H9 (cell line): ENCODE measurements around the gene NACC2. TPM values are rescaled to one million over a fixed set of nuclear protein-coding genes. Genes with fewer than 3 reads are reported as not detected.

Experiments used
- DNase-seq: peaks from one replicate; pipeline ENCODE4 v3.0.0-alpha.2; 2017
- H2AFZ ChIP-seq: one replicate; pipeline ENCODE4 v1.6.1; 2013; ENCODE audit warnings: mild to moderate bottlenecking, low read length, control low read depth, moderate library complexity
- H2AK5ac ChIP-seq: 2 replicates; pipeline ENCODE4 v1.6.1; 2013; ENCODE audit warnings: low read length, control low read depth, mixed read lengths; ENCODE audit not compliant: insufficient read length
- H2BK120ac ChIP-seq: one replicate; pipeline ENCODE4 v1.6.1; 2013; ENCODE audit warnings: low read depth, mild to moderate bottlenecking, low read length, control low read depth, inconsistent platforms; ENCODE audit not compliant: poor library complexity, severe bottlenecking
- H2BK12ac ChIP-seq: 2 replicates; pipeline ENCODE4 v1.6.1; 2013; ENCODE audit warnings: low read length, control low read depth, mixed read lengths, low read depth; ENCODE audit not compliant: insufficient read length
- H2BK15ac ChIP-seq: 2 replicates; pipeline ENCODE4 v1.6.1; 2013; ENCODE audit warnings: low read depth, low read length, control low read depth
- H2BK20ac ChIP-seq: one replicate; pipeline ENCODE4 v1.6.1; 2013; ENCODE audit warnings: low read depth, mild to moderate bottlenecking, low read length, control low read depth, inconsistent platforms; ENCODE audit not compliant: poor library complexity, severe bottlenecking
- H2BK5ac ChIP-seq: 2 replicates; pipeline ENCODE4 v1.6.1; 2013; ENCODE audit warnings: low read length, control low read depth, mixed read lengths; ENCODE audit not compliant: insufficient read length
- H3K14ac ChIP-seq: 2 replicates; pipeline ENCODE4 v1.6.1; 2013; ENCODE audit warnings: low read length, control low read depth; ENCODE audit not compliant: insufficient read depth
- H3K18ac ChIP-seq: 2 replicates; pipeline ENCODE4 v1.6.1; 2013; ENCODE audit warnings: low read depth, mild to moderate bottlenecking, mixed read lengths, low read length, control low read depth; ENCODE audit not compliant: insufficient read length
- H3K23ac ChIP-seq: 2 replicates; pipeline ENCODE4 v1.6.1; 2013; ENCODE audit warnings: low read length, control low read depth, mixed read lengths, low read depth; ENCODE audit not compliant: insufficient read length
- H3K23me2 ChIP-seq: 2 replicates; pipeline ENCODE4 v1.6.1; 2013; ENCODE audit warnings: low read depth, mild to moderate bottlenecking, mixed read lengths, low read length, control low read depth; ENCODE audit not compliant: insufficient read length, poor library complexity, severe bottlenecking
- H3K27ac ChIP-seq: 2 replicates; pipeline ENCODE4 v1.5.1; 2013; ENCODE audit warnings: low read length, control low read depth, mixed read lengths, low read depth; ENCODE audit not compliant: insufficient read length
- H3K27me3 ChIP-seq: 2 replicates; pipeline ENCODE4 v1.6.1; 2013; ENCODE audit warnings: low read length, control low read depth, inconsistent platforms; ENCODE audit not compliant: insufficient read depth
- H3K4ac ChIP-seq: 2 replicates; pipeline ENCODE4 v1.6.1; 2013; ENCODE audit warnings: low read depth, mild to moderate bottlenecking, control low read depth, inconsistent platforms, low read length, moderate library complexity
- H3K4me1 ChIP-seq: 2 replicates; pipeline ENCODE4 v1.6.1; 2013; ENCODE audit warnings: low read length, control low read depth, inconsistent platforms; ENCODE audit not compliant: insufficient read depth
- H3K4me2 ChIP-seq: 2 replicates; pipeline ENCODE4 v1.6.1; 2013; ENCODE audit warnings: low read length, control low read depth, mixed read lengths; ENCODE audit not compliant: insufficient read length, insufficient read depth
- H3K56ac ChIP-seq: 2 replicates; pipeline ENCODE4 v1.6.1; 2013; ENCODE audit warnings: low read depth, mild to moderate bottlenecking, mixed read lengths, low read length, control low read depth; ENCODE audit not compliant: insufficient read length
- H3K79me1 ChIP-seq: 2 replicates; pipeline ENCODE4 v1.6.1; 2013; ENCODE audit warnings: low read depth, mild to moderate bottlenecking, moderate library complexity, low read length, control low read depth, inconsistent platforms; ENCODE audit not compliant: insufficient read depth, poor library complexity, severe bottlenecking
- H3K79me2 ChIP-seq: 2 replicates; pipeline ENCODE4 v1.6.1; 2013; ENCODE audit warnings: low read length, control low read depth, inconsistent platforms; ENCODE audit not compliant: insufficient read depth
- H3K9ac ChIP-seq: 2 replicates; pipeline ENCODE4 v1.6.1; 2013; ENCODE audit warnings: low read length, control low read depth, mixed read lengths; ENCODE audit not compliant: insufficient read length; ENCODE audit errors: extremely low read depth
- H3K9me3 ChIP-seq: one replicate; pipeline ENCODE4 v1.6.1; 2013; ENCODE audit warnings: low read depth, low read length, inconsistent platforms; ENCODE audit not compliant: control insufficient read depth
- H3T11ph ChIP-seq: one replicate; pipeline ENCODE4 v1.6.1; 2013; ENCODE audit warnings: mild to moderate bottlenecking, low read length, control low read depth, inconsistent platforms
- H4K20me1 ChIP-seq: one replicate; pipeline ENCODE4 v1.6.1; 2013; ENCODE audit not compliant: control insufficient read depth, insufficient read length, insufficient read depth
- H4K5ac ChIP-seq: 2 replicates; pipeline ENCODE4 v1.6.1; 2013; ENCODE audit warnings: low read depth, mild to moderate bottlenecking, mixed read lengths, low read length, control low read depth; ENCODE audit not compliant: insufficient read length
- H4K8ac ChIP-seq: replicated peaks from 2 replicates; pipeline ENCODE4 v1.6.1; 2013; ENCODE audit warnings: low read length, control low read depth, mixed read lengths, low read depth; ENCODE audit not compliant: insufficient read length
- H4K91ac ChIP-seq: 2 replicates; pipeline ENCODE4 v1.6.1; 2013; ENCODE audit warnings: low read depth, mild to moderate bottlenecking, moderate library complexity, mixed read lengths, low read length, control low read depth; ENCODE audit not compliant: insufficient read length
- H3K27ac Mint-ChIP-seq, 3 experiments: 2 replicates in 2 of 3; 3 replicates in 1 of 3; pipeline ENCODE4 v1.8.0; 2020 to 2021; ENCODE audit warnings: mixed read lengths in 3 of 3, mild to moderate bottlenecking in 1 of 3, moderate library complexity in 1 of 3
- H3K27me3 Mint-ChIP-seq: 2 replicates; pipeline ENCODE4 v1.8.0; 2021; ENCODE audit warnings: low read depth, mild to moderate bottlenecking, moderate library complexity, mixed read lengths
- H3K36me3 Mint-ChIP-seq, 3 experiments: 2 replicates in 2 of 3; 3 replicates in 1 of 3; pipeline ENCODE4 v1.8.0; 2020 to 2021; ENCODE audit warnings: low read depth in 3 of 3, mixed read lengths in 3 of 3; ENCODE audit not compliant: insufficient read depth in 1 of 3
- H3K4me1 Mint-ChIP-seq, 2 experiments: 2 replicates each; pipeline ENCODE4 v1.8.0; 2020; ENCODE audit warnings: mixed read lengths in 2 of 2
- H3K4me3 Mint-ChIP-seq, 2 experiments: 2 replicates in 1 of 2; 3 replicates in 1 of 2; pipeline ENCODE4 v1.8.0; 2020 to 2021; ENCODE audit warnings: mild to moderate bottlenecking in 2 of 2, mixed read lengths in 2 of 2, moderate library complexity in 1 of 2
- H3K9me3 Mint-ChIP-seq, 2 experiments: 2 replicates in 1 of 2; 3 replicates in 1 of 2; pipeline ENCODE4 v1.8.0; 2020; ENCODE audit warnings: mild to moderate bottlenecking in 2 of 2, mixed read lengths in 2 of 2, moderate library complexity in 1 of 2
- CTCF ChIP-seq: fragments of 200-600 bp; sonication (generic); conservative IDR thresholded peaks from 3 replicates; pipeline ENCODE4 v1.8.0; 2021; ENCODE audit warnings: antibody characterized with exemption, mild to moderate bottlenecking
- WGBS: extraction: QIAGEN DNeasy Blood & Tissue Kit; methylation state at CpG from one replicate; pipeline ENCODE4 v1.1.7; 2013; ENCODE audit warnings: missing lambda C conversion rate, low lambda C conversion rate, mixed read lengths; ENCODE audit not compliant: insufficient read length; ENCODE audit errors: extremely low coverage; 5-methylcytosine and 5-hydroxymethylcytosine counted together
- total RNA-seq: library from RNA; stranded (reverse); gene quantifications from 2 replicates; pipeline ENCODE4 v1.2.1, GENCODE V29; 2021

Gene NACC2
- total RNA-seq, 1 experiment from 2014 or later: 11.5 TPM

GRCh38 chr9:136132512-136133050 lies 37.5 kb upstream of the NACC2 start:
- Histone ChIP-seq H3K23ac (no peak overlapping the region), H3K14ac (no peak overlapping the region), H3K18ac (no peak overlapping the region), H2BK20ac (no peak overlapping the region), H2AK5ac (no peak overlapping the region), H3K4me2 (peak overlapping the region; percentile 10), H4K91ac (no peak overlapping the region), H3K79me2 (no peaks in the 10 kb centered on the region), H2BK15ac (no peak overlapping the region), H3T11ph (no peak overlapping the region), H3K27ac (no peak overlapping the region), H3K9ac (no peak overlapping the region), H3K23me2 (peaks cover 2% of the 10 kb centered on the region), H3K4me1 (no peaks in the 10 kb centered on the region), H3K4ac (no peak overlapping the region), H2BK5ac (no peak overlapping the region), H2BK12ac (no peak overlapping the region), H3K79me1 (no peaks in the 10 kb centered on the region), H3K27me3 (peaks cover 6% of the 10 kb centered on the region; the same call in 1 of the 2 replicates), H2BK120ac (no peak overlapping the region), H3K9me3 (no peaks in the 10 kb centered on the region), H2AFZ (no peak overlapping the region), H4K8ac (no peak overlapping the region), H4K20me1 (no peaks in the 10 kb centered on the region), H3K56ac (no peak overlapping the region), H4K5ac (no peak overlapping the region)
- Mint-ChIP-seq H3K27me3 (peaks cover 32% of the 10 kb centered on the region), H3K4me1 (peaks cover 10 to 22% of the 10 kb centered on the region in 2 experiments), H3K4me3 (peak overlapping the region in 1 of 2 experiments; percentile 38; a peak in 1 of 5 replicates), H3K27ac (no peak overlapping the region), H3K9me3 (no peaks in the 10 kb centered on the region), H3K36me3 (no peaks in the 10 kb centered on the region)
- no CpG with 5 or more reads among the region's 52 CpGs for WGBS
- no peak for TF ChIP-seq CTCF
- DNase-seq: no peak
